Natural killer cell (primary cell): ENCODE results near the gene IQGAP3. TPM values are rescaled to one million over a fixed set of nuclear protein-coding genes. Genes with fewer than 3 reads are reported as not detected.

Experiments
- ATAC-seq, 3 donors: fragments of 150-1000 bp in 2 of 3; fragments of 200-7000 bp in 1 of 3; cut with Tn5 transposase; 1 replicate in 1 of 3; 2 replicates in 2 of 3; pipeline ENCODE4 v1.10.0; 2021; ENCODE audit warnings: mild to moderate bottlenecking in 2 of 3, moderate library complexity in 2 of 3
- DNase-seq, 2 donors: peaks; one replicate each; pipeline versions ENCODE4 v3.0.0 to v3.0.0-alpha.2; 2013 to 2021; ENCODE audit warnings: mixed read lengths in 1 of 2
- H3K27ac ChIP-seq: one replicate; pipeline ENCODE4 v1.5.1; 2013; ENCODE audit warnings: mild to moderate bottlenecking, low read length
- H3K27me3 ChIP-seq: one replicate; pipeline ENCODE4 v1.6.1; 2013; ENCODE audit warnings: low read length; ENCODE audit not compliant: control insufficient read depth, insufficient read depth
- H3K36me3 ChIP-seq: one replicate; pipeline ENCODE4 v1.6.1; 2013; ENCODE audit warnings: low read length; ENCODE audit not compliant: control insufficient read depth, insufficient read depth
- H3K4me1 ChIP-seq: one replicate; pipeline ENCODE4 v1.6.1; 2013; ENCODE audit warnings: low read length; ENCODE audit not compliant: control insufficient read depth, insufficient read depth
- H3K4me3 ChIP-seq: one replicate; pipeline ENCODE4 v1.5.1; 2013; ENCODE audit warnings: low read length
- H3K9me3 ChIP-seq: one replicate; pipeline ENCODE4 v1.6.1; 2013; ENCODE audit warnings: low read length; ENCODE audit not compliant: control insufficient read depth, insufficient read depth
- H3K27ac Mint-ChIP-seq, 2 donors: one replicate each; pipeline ENCODE4 v1.8.0; 2022; ENCODE audit warnings: mild to moderate bottlenecking in 2 of 2, mixed read lengths in 2 of 2, moderate library complexity in 1 of 2
- H3K27me3 Mint-ChIP-seq, 2 donors: one replicate each; pipeline ENCODE4 v1.8.0; 2022; ENCODE audit warnings: low read depth in 2 of 2, mixed read lengths in 2 of 2
- H3K36me3 Mint-ChIP-seq: one replicate; pipeline ENCODE4 v1.8.0; 2022; ENCODE audit warnings: mixed read lengths
- H3K4me1 Mint-ChIP-seq, 2 donors: one replicate each; pipeline ENCODE4 v1.8.0; 2022; ENCODE audit warnings: mixed read lengths in 2 of 2
- H3K4me3 Mint-ChIP-seq: one replicate; pipeline ENCODE4 v1.8.0; 2022; ENCODE audit warnings: mild to moderate bottlenecking, moderate library complexity, mixed read lengths
- H3K9me3 Mint-ChIP-seq, 2 donors: one replicate each; pipeline ENCODE4 v1.8.0; 2022; ENCODE audit warnings: mixed read lengths in 2 of 2
- WGBS: methylation state at CpG from one replicate; pipeline ENCODE4 v1.1.7; 2013; ENCODE audit warnings: missing lambda C conversion rate; ENCODE audit not compliant: insufficient coverage; 5-methylcytosine and 5-hydroxymethylcytosine counted together
- intact Hi-C: fragments of 100-400 bp; cut with micrococcal nuclease; formaldehyde crosslinking; loops from one replicate; pipeline ENCODE4 v1.14.2; 2022
- total RNA-seq, 4 donors: library from RNA; stranded (reverse); fragments of 120-200 nt in 1 of 4; gene quantifications; one replicate each; pipeline versions ENCODE4 v1.2.3 to v1.2.4, GENCODE V29; 2013 to 2022
- TF ChIP-seq, protein P1 (sequence below): fragments of 200-600 bp; IDR thresholded peaks from one replicate; pipeline ENCODE4 v1.8.0; 2022; ENCODE audit warnings: antibody characterized with exemption

The IQGAP3 gene
- total RNA-seq, 3 donors from 2014 or later (not counting 1 experiment from before 2014, with no cell fraction given), result 0.08 to 0.21 (median 0.14) TPM

DNA sequence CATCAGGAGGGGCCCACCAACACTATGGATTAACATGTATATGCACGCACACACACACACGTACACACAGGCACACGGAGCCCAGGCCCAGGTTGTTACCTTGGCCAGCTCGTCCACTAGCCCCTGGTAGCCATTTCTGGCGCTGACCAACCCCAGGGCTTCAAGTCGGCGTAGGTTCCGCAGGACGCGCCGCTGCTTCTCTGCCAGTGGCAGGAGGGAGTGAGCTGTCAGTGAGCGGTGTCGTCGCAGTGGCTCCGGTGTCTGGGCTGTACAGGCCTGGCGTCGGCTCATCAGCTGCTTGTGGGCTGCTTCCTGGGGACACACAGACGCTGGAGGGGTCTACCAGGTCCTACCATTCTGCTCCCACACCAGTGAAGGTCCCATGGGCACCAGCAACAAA is 42.4 kb downstream of the IQGAP3 start:
- WGBS, result 96% methylated on average over 18 of the region's 18 CpGs
- no peaks in the 10 kb centered on the region for H3K36me3 Mint-ChIP-seq

DNA sequence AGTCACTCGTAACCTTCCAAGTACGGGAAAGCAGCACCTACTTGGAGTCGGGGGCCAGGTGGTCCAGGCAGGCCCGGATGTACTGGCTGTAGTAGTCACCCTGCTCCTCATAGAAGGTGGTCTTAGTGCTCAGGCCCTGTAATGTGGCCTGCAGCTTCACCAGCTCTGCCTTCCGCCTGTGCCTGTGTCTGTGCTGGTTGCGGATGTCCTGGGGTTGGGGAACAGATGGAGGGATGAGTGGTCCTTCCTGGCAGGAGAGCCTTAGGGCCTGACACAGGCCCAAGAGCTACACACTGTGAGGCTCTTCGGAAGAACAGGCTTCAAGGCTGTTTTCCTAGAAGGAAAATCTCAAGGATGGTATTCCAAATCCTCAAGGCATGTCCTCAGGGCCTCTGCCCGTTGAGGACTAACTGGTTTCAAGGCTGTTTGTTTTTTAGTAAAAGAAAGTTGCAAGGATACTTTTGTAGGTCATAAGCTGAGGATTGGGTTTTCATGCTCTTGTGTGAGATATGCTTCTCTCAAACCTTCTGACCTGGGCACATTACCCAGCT is 43.4 kb downstream of the IQGAP3 start:
- Histone ChIP-seq H3K27ac (no peak overlapping the region), H3K36me3 (no peaks in the 10 kb centered on the region), H3K4me3 (no peak overlapping the region), H3K27me3 (no peaks in the 10 kb centered on the region), H3K4me1 (peaks cover 24% of the 10 kb centered on the region), H3K9me3 (no peaks in the 10 kb centered on the region)
- no peak overlapping the region for H3K27ac Mint-ChIP-seq
- no peaks in the 10 kb centered on the region for H3K36me3 Mint-ChIP-seq
- TF ChIP-seq, protein P1, sequence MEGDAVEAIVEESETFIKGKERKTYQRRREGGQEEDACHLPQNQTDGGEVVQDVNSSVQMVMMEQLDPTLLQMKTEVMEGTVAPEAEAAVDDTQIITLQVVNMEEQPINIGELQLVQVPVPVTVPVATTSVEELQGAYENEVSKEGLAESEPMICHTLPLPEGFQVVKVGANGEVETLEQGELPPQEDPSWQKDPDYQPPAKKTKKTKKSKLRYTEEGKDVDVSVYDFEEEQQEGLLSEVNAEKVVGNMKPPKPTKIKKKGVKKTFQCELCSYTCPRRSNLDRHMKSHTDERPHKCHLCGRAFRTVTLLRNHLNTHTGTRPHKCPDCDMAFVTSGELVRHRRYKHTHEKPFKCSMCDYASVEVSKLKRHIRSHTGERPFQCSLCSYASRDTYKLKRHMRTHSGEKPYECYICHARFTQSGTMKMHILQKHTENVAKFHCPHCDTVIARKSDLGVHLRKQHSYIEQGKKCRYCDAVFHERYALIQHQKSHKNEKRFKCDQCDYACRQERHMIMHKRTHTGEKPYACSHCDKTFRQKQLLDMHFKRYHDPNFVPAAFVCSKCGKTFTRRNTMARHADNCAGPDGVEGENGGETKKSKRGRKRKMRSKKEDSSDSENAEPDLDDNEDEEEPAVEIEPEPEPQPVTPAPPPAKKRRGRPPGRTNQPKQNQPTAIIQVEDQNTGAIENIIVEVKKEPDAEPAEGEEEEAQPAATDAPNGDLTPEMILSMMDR, result no peak
- peaks cover 29 to 31% of the 10 kb centered on the region in 2 donors for H3K4me1 Mint-ChIP-seq
- ATAC-seq (no peak), DNase-seq (no peak)
- intact Hi-C loops, result no loop called here
- WGBS, result 93% methylated on average over 8 of the region's 8 CpGs
- H3K27me3 Mint-ChIP-seq, result peaks cover 0 to 2% of the 10 kb centered on the region in 2 donors
- H3K9me3 Mint-ChIP-seq, result no peaks in the 10 kb centered on the region
- H3K4me3 Mint-ChIP-seq, result no peak overlapping the region

More for the DNA sequence above, 42.4 kb downstream of the IQGAP3 start:
- Mint-ChIP-seq H3K27ac (no peak overlapping the region), H3K9me3 (no peaks in the 10 kb centered on the region), H3K4me1 (peaks cover 19 to 21% of the 10 kb centered on the region in 2 donors), H3K4me3 (no peak overlapping the region), H3K27me3 (peaks cover 0 to 2% of the 10 kb centered on the region in 2 donors)
- Histone ChIP-seq H3K27ac (no peak overlapping the region), H3K4me1 (peaks cover 14% of the 10 kb centered on the region), H3K27me3 (no peaks in the 10 kb centered on the region), H3K36me3 (no peaks in the 10 kb centered on the region), H3K9me3 (no peaks in the 10 kb centered on the region), H3K4me3 (no peak overlapping the region)
- no peak for ATAC-seq
- no peak for DNase-seq
- TF ChIP-seq, protein P1, result no peak
- intact Hi-C loops, result no loop called here

DNA sequence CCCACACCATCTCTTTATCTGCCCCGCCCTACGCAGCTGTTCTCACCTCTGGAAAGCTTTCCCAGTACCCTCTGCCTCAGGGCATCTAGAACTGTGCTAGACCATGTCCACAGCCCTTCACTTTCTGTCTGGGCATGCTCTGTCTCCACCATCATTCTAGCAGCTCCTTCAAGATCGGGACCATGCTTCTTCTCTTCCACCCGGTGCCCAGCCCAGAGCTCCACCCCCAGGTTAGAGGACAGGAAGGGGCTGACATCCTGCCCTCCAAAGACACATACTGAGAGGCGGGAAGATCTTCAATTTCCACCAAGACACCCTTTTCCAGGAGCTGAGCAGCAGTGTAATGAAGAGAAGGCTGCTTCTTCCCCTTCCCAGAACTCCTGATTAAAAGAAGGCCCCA is 44.1 kb downstream of the IQGAP3 start:
- H3K4me3 ChIP-seq, result no peak overlapping the region
- no peaks in the 10 kb centered on the region for H3K36me3 Mint-ChIP-seq
- intact Hi-C loops, result no loop called here
- no peaks in the 10 kb centered on the region for H3K9me3 Mint-ChIP-seq
- DNase-seq (peak in 1 of 2 donors; percentile 30), ATAC-seq (no peak)
- peaks cover 0 to 2% of the 10 kb centered on the region in 2 donors for H3K27me3 Mint-ChIP-seq
- H3K27ac ChIP-seq, result no peak overlapping the region
- H3K4me1 Mint-ChIP-seq, result peaks cover 33% of the 10 kb centered on the region in 2 donors
- TF ChIP-seq, protein P1, result no peak
- H3K27ac Mint-ChIP-seq, result peak overlapping the region in 1 of 2 donors; percentile 37
- peaks cover 29% of the 10 kb centered on the region for H3K4me1 ChIP-seq
- no peaks in the 10 kb centered on the region for H3K27me3 ChIP-seq
- H3K36me3 ChIP-seq, result no peaks in the 10 kb centered on the region
- 73% methylated on average over 4 of the region's 5 CpGs for WGBS
- H3K9me3 ChIP-seq, result no peaks in the 10 kb centered on the region
- no peak overlapping the region for H3K4me3 Mint-ChIP-seq

DNA sequence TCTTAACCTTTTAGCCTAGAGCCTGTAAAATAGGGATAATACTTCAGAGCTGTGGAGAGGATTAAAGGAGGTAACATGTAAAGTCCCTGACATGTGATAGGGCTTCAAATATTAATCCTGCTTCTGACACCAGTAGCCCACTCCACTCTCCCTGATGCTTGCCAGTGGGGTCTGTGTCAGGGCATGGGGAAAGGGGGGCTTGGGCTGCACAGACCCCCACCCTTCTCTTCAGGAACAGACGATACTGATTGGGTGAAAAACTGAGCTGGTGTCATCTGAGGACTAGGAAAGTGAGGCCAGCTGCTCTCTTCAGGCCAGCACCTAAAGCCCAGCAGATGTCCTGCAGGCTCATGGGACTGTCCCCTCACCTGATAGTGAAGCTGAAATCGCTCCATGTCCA is 44.8 kb downstream of the IQGAP3 start:
- H3K4me3 ChIP-seq, result no peak overlapping the region
- peaks cover 29% of the 10 kb centered on the region for H3K4me1 ChIP-seq
- H3K27ac ChIP-seq, result no peak overlapping the region
- DNase-seq (no peak), ATAC-seq (no peak)
- Mint-ChIP-seq H3K36me3 (no peaks in the 10 kb centered on the region), H3K27ac (no peak overlapping the region), H3K4me3 (no peak overlapping the region), H3K27me3 (peaks cover 0 to 2% of the 10 kb centered on the region in 2 donors), H3K4me1 (peaks cover 33% of the 10 kb centered on the region in 2 donors), H3K9me3 (no peaks in the 10 kb centered on the region)
- no peaks in the 10 kb centered on the region for H3K9me3 ChIP-seq
- TF ChIP-seq, protein P1, result no peak
- H3K36me3 ChIP-seq, result no peaks in the 10 kb centered on the region
- no peaks in the 10 kb centered on the region for H3K27me3 ChIP-seq
- intact Hi-C loops, result no loop called here
- WGBS, result 92% methylated on average over 2 of the region's 2 CpGs
